HepG2 (cell line): ENCODE measurements around the gene ENTPD2. TPM values are rescaled to one million over a fixed set of nuclear protein-coding genes. Genes with fewer than 3 reads are reported as not detected.
A peak's percentile ranks its signal among the peaks of the same experiment; 100 is the strongest.

Experiments
- ARID2 ChIP-seq: sonication (generic); formaldehyde crosslinking; IDR thresholded peaks from 2 replicates; pipeline ENCODE4 v1.8.1; 2022; ENCODE audit warnings: mild to moderate bottlenecking, missing genetic modification reagents, borderline replicate concordance
- ARID3A ChIP-seq: IDR thresholded peaks from 2 replicates; pipeline ENCODE4 v1.6.1; 2012; ENCODE audit warnings: low read depth, low read length, improper control_type of control experiment
- ATRX ChIP-seq: sonication (generic); formaldehyde crosslinking; IDR thresholded peaks from 2 replicates; pipeline ENCODE4 v1.4.0; 2020; ENCODE audit warnings: missing genetic modification reagents, borderline replicate concordance
- FLYWCH1 ChIP-seq: sonication (generic); formaldehyde crosslinking; IDR thresholded peaks from 2 replicates; pipeline ENCODE4 v1.8.1; 2023; ENCODE audit warnings: mild to moderate bottlenecking, missing genetic modification reagents
- HDAC1 ChIP-seq: sonication (generic); formaldehyde crosslinking; IDR thresholded peaks from 2 replicates; pipeline ENCODE4 v1.5.1; 2020; ENCODE audit warnings: mild to moderate bottlenecking, missing genetic modification reagents
- HNF1A ChIP-seq, 2 experiments: sonication (generic) in 1 of 2; formaldehyde crosslinking in 1 of 2; IDR thresholded peaks; 2 replicates each; pipeline versions ENCODE4 v1.4.0 to v1.6.1; 2016 to 2020; ENCODE audit warnings: borderline replicate concordance in 1 of 2, low read depth in 1 of 2, mild to moderate bottlenecking in 1 of 2, missing genetic modification reagents in 1 of 2
- KDM4B ChIP-seq: sonication (generic); formaldehyde crosslinking; IDR thresholded peaks from 2 replicates; pipeline ENCODE4 v1.4.0; 2020; ENCODE audit warnings: missing genetic modification reagents
- MAFG ChIP-seq: sonication (generic); formaldehyde crosslinking; IDR thresholded peaks from 2 replicates; pipeline ENCODE4 v1.5.1; 2020; ENCODE audit warnings: mild to moderate bottlenecking, missing genetic modification reagents
- RFXAP ChIP-seq: sonication (generic); formaldehyde crosslinking; IDR thresholded peaks from 2 replicates; pipeline ENCODE4 v1.4.0; 2020; ENCODE audit warnings: missing genetic modification reagents, borderline replicate concordance
- SETDB1 ChIP-seq: sonication (generic); formaldehyde crosslinking; IDR thresholded peaks from 2 replicates; pipeline ENCODE4 v1.5.1; 2020; ENCODE audit warnings: missing genetic modification reagents, mild to moderate bottlenecking, borderline replicate concordance
- SP140L ChIP-seq: sonication (generic); formaldehyde crosslinking; IDR thresholded peaks from 2 replicates; pipeline ENCODE4 v1.4.0; 2020; ENCODE audit warnings: missing genetic modification reagents, borderline replicate concordance
- TAF15 ChIP-seq: fragments of 200-400 bp; formaldehyde crosslinking; IDR thresholded peaks from one replicate; pipeline ENCODE4 v1.6.1; 2018; ENCODE audit warnings: mild to moderate bottlenecking, low read depth, low read length; ENCODE audit not compliant: poor library complexity, severe bottlenecking
- XBP1 ChIP-seq: sonication (generic); formaldehyde crosslinking; IDR thresholded peaks from 2 replicates; pipeline ENCODE4 v1.5.0; 2020; ENCODE audit warnings: missing genetic modification reagents
- ZBTB38 ChIP-seq: sonication (generic); formaldehyde crosslinking; IDR thresholded peaks from 2 replicates; pipeline ENCODE4 v1.5.1; 2020; ENCODE audit warnings: mild to moderate bottlenecking, missing genetic modification reagents
- ZFYVE20 ChIP-seq: sonication (generic); formaldehyde crosslinking; IDR thresholded peaks from 2 replicates; pipeline ENCODE4 v1.8.0; 2023; ENCODE audit warnings: low read depth, mild to moderate bottlenecking, moderate library complexity, missing genetic modification reagents, borderline replicate concordance
- ZKSCAN5 ChIP-seq: sonication (generic); formaldehyde crosslinking; IDR thresholded peaks from 2 replicates; pipeline ENCODE4 v1.5.1; 2020; ENCODE audit warnings: mild to moderate bottlenecking, missing genetic modification reagents
- ZNF468 ChIP-seq: sonication (generic); formaldehyde crosslinking; IDR thresholded peaks from 2 replicates; pipeline ENCODE4 v1.8.0; 2022; ENCODE audit warnings: mild to moderate bottlenecking, moderate library complexity, missing genetic modification reagents
- ZNF788 ChIP-seq: sonication (generic); formaldehyde crosslinking; IDR thresholded peaks from 2 replicates; pipeline ENCODE4 v1.5.0; 2020; ENCODE audit warnings: mild to moderate bottlenecking, missing genetic modification reagents, borderline replicate concordance
- ZNF792 ChIP-seq: IDR thresholded peaks from 2 replicates; pipeline ENCODE4 v1.6.1; 2016
- ZNF850 ChIP-seq: sonication (generic); formaldehyde crosslinking; conservative IDR thresholded peaks from 2 replicates; pipeline ENCODE4 v1.9.0; 2021; ENCODE audit warnings: mild to moderate bottlenecking, missing genetic modification reagents
- polyA plus RNA-seq, 8 experiments: library from polyadenylated mRNA; depleted of rRNA in 3 of 8; stranded (reverse) in 7 of 8; unstranded in 1 of 8; fragments of >200 nt; fragmentation: Illumina TruSeq in 4 of 8; extraction: Trizol in 4 of 8; gene quantifications; 2 replicates each; pipeline versions ENCODE4 v1.2.1 to v1.2.3, GENCODE V29; 2011 to 2016; ENCODE audit warnings: low read depth in 4 of 8, missing spikeins in 1 of 8, mixed read lengths in 1 of 8; ENCODE audit not compliant: insufficient read depth in 1 of 8
- total RNA-seq, 5 experiments: library from RNA; depleted of rRNA; stranded (reverse); fragments of >200 nt; fragmentation: Illumina TruSeq; extraction: Trizol; gene quantifications; 2 replicates each; pipeline ENCODE4 v1.2.3, GENCODE V29; 2016; ENCODE audit warnings: low read depth in 1 of 5

ENTPD2 gene
- total and polyA plus RNA-seq, 2 of the 13 experiments (the other 11 are each of a cell fraction or from before 2014, with no cell fraction given), result 0.95 to 3.2 TPM

DNA sequence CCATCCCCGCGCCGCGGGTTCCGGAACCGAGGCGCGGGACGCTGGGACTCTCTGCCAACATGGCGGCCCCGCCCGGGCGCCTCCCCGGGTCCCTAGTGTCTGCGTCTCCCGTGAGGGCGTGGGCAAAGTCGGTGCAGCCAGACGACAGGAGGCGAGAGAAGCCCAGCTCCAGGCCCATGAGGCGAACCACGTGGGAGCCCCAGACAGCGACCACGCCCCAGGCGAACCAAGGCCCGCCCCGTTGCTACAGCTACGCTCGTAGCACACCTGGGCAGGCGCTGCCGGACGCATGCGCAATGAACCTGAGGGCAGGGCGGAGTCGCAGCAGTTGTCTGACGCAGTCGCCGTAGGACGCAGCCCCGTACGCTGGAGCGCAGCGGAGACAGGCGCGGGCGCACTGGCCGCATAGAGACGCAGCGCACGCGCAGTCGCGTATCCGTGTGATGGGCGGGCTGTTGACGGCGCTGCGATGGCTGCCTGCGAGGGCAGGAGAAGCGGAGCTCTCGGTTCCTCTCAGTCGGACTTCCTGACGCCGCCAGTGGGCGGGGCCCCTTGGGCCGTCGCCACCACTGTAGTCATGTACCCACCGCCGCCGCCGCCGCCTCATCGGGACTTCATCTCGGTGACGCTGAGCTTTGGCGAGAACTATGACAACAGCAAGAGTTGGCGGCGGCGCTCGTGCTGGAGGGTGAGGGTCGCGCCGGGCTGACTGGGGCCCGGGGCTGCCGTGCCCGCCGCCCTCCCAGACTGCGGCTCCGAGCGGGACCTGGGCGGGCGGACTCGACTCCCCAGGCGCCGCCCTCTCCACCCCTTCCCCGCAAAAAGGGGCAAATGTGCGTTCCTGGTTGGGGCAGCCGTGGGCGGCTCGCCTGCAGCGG, 32.9 kb upstream of the ENTPD2 start, which contains the start of gene MAN1B1 (continued):
- TF ChIP-seq SP140L (CRISPR knock-in tag) (no peak), TAF15 (peak; percentile 59), XBP1 (CRISPR knock-in tag) (no peak), ARID3A (peak; percentile 9; the same call in 1 of the 2 replicates), ATRX (no peak), ZKSCAN5 (CRISPR knock-in tag) (no peak), ZNF788 (CRISPR knock-in tag) (peak; percentile 47; the same call in 1 of the 2 replicates), RFXAP (CRISPR knock-in tag) (peak; percentile 67; the same call in 1 of the 2 replicates), ZNF792 (CRISPR knock-in tag) (peak; percentile 71), ZBTB38 (CRISPR knock-in tag) (no peak; the same call in 1 of the 2 replicates), ZFYVE20 (no peak), ARID2 (CRISPR knock-in tag) (no peak), HNF1A (IDR thresholded peaks at IDR 0.05; ENCODE audit: low read depth) (no peak), HNF1A (CRISPR knock-in tag; IDR thresholded peaks at IDR 0.05; ENCODE audit: borderline replicate concordance) (no peak), ZNF468 (CRISPR knock-in tag) (no peak), HDAC1 (CRISPR knock-in tag) (peak; percentile 72), ZNF850 (no peak), SETDB1 (CRISPR knock-in tag) (no peak), KDM4B (no peak), MAFG (no peak), FLYWCH1 (CRISPR knock-in tag) (no peak)
